Nephron progenitor cell (in vitro differentiated cells): ENCODE measurements around the gene VSNL1.

ENCODE experiments used
- DNase-seq: peaks from one replicate; pipeline ENCODE4 v3.0.0; 2021
- H3K27ac Mint-ChIP-seq: 2 replicates; pipeline ENCODE4 v1.8.0; 2021; ENCODE audit warnings: mild to moderate bottlenecking, moderate library complexity, mixed read lengths
- H3K27me3 Mint-ChIP-seq: 2 replicates; pipeline ENCODE4 v1.8.0; 2021; ENCODE audit warnings: mild to moderate bottlenecking, low read depth, mixed read lengths; ENCODE audit not compliant: poor library complexity
- H3K36me3 Mint-ChIP-seq: 2 replicates; pipeline ENCODE4 v1.8.0; 2021; ENCODE audit warnings: low read depth, mixed read lengths
- H3K4me1 Mint-ChIP-seq: 2 replicates; pipeline ENCODE4 v1.8.0; 2021; ENCODE audit warnings: mixed read lengths
- H3K4me3 Mint-ChIP-seq: 2 replicates; pipeline ENCODE4 v1.8.0; 2021; ENCODE audit warnings: mild to moderate bottlenecking, moderate library complexity, mixed read lengths
- H3K9me3 Mint-ChIP-seq: 2 replicates; pipeline ENCODE4 v1.8.0; 2021; ENCODE audit warnings: mild to moderate bottlenecking, moderate library complexity, mixed read lengths
- CTCF ChIP-seq: fragments of 200-600 bp; sonication (generic); IDR thresholded peaks from 2 replicates; pipeline ENCODE4 v1.5.0; 2021; ENCODE audit warnings: antibody characterized with exemption

VSNL1 gene

GRCh38 chr2:17517481-17518211 lies 22.9 kb upstream of the VSNL1 start:
- Mint-ChIP-seq H3K36me3 (no peaks in the 10 kb centered on the region), H3K27me3 (no peaks in the 10 kb centered on the region), H3K27ac (peak overlapping the region; percentile 62), H3K4me3 (peak overlapping the region; percentile 85), H3K9me3 (no peaks in the 10 kb centered on the region), H3K4me1 (peaks cover 27% of the 10 kb centered on the region)
- no peak for TF ChIP-seq CTCF
- DNase-seq = peak; percentile 4

GRCh38 chr2:17518212-17519154 lies 22.0 kb upstream of the VSNL1 start, which contains the start of gene RAD51AP2:
Gene RAD51AP2, minus strand, starts transcription at chr2:17518440. Its CDS starts 25 bp downstream, at chr2:17518415.
- DNase-seq = peak; percentile 94
- H3K9me3 Mint-ChIP-seq = no peaks in the 10 kb centered on the region
- peak within 1 kb of the TSS; percentile 85 for H3K4me3 Mint-ChIP-seq
- peak within 1 kb of the TSS; percentile 62 for H3K27ac Mint-ChIP-seq
- H3K4me1 Mint-ChIP-seq = peaks cover 27% of the 10 kb centered on the region
- TF ChIP-seq CTCF = no peak
- H3K36me3 Mint-ChIP-seq = no peaks in the 10 kb centered on the region
- no peaks in the 10 kb centered on the region for H3K27me3 Mint-ChIP-seq

GRCh38 chr2:17519486-17519885 lies 21.0 kb upstream of the VSNL1 start:
- Mint-ChIP-seq H3K4me3 (peak overlapping the region; percentile 45), H3K4me1 (peaks cover 27% of the 10 kb centered on the region), H3K27me3 (no peaks in the 10 kb centered on the region), H3K27ac (no peak overlapping the region), H3K9me3 (no peaks in the 10 kb centered on the region), H3K36me3 (no peaks in the 10 kb centered on the region)
- no peak for DNase-seq
- TF ChIP-seq CTCF = no peak

- H3K4me1 Mint-ChIP-seq = peaks cover 27% of the 10 kb centered on the region
- H3K9me3 Mint-ChIP-seq = no peaks in the 10 kb centered on the region
- no peak for DNase-seq
- no peak overlapping the region for H3K27ac Mint-ChIP-seq
- no peaks in the 10 kb centered on the region for H3K36me3 Mint-ChIP-seq
- H3K27me3 Mint-ChIP-seq = no peaks in the 10 kb centered on the region
- no peak for TF ChIP-seq CTCF
- H3K4me3 Mint-ChIP-seq = no peak overlapping the region
Observed at GRCh38 chr2:17520761-17521160, 19.7 kb upstream of the VSNL1 start.

- Mint-ChIP-seq H3K27me3 (no peaks in the 10 kb centered on the region), H3K4me1 (peaks cover 27% of the 10 kb centered on the region), H3K9me3 (no peaks in the 10 kb centered on the region), H3K36me3 (no peaks in the 10 kb centered on the region), H3K4me3 (no peak overlapping the region), H3K27ac (no peak overlapping the region)
- no peak for DNase-seq
- TF ChIP-seq CTCF = no peak
Observed at GRCh38 chr2:17521621-17522020, 18.9 kb upstream of the VSNL1 start.
